H1 (cell line): ENCODE data around the gene C16orf95. TPM values are rescaled to one million over a fixed set of nuclear protein-coding genes. Genes with fewer than 3 reads are reported as not detected.

Experiments
- CTBP2 ChIP-seq: IDR thresholded peaks from 2 replicates; pipeline ENCODE4 v1.7.0; 2011; ENCODE audit warnings: borderline replicate concordance, mild to moderate bottlenecking, moderate library complexity, mixed read lengths, low read length; ENCODE audit not compliant: insufficient read depth, insufficient read length
- HDAC2 ChIP-seq, 2 experiments: fragments of 300-600 bp in 1 of 2; sonication (generic) in 1 of 2; IDR thresholded peaks; 2 replicates each; pipeline ENCODE4 v1.6.1; 2011 to 2012; ENCODE audit warnings: low read depth in 2 of 2, low read length in 2 of 2, mild to moderate bottlenecking in 2 of 2, moderate library complexity in 2 of 2, borderline replicate concordance in 1 of 2, inconsistent platforms in 1 of 2
- HDAC6 ChIP-seq: IDR thresholded peaks from one replicate; pipeline ENCODE4 v1.7.1; 2012; ENCODE audit warnings: low read depth, mild to moderate bottlenecking, inconsistent platforms, low read length, moderate library complexity
- KDM5A ChIP-seq: fragments of 200-600 bp; IDR thresholded peaks from 2 replicates; pipeline ENCODE4 v1.7.1; 2012; ENCODE audit warnings: mild to moderate bottlenecking, low read length, inconsistent platforms, mixed read lengths
- NRF1 ChIP-seq: IDR thresholded peaks from 2 replicates; pipeline ENCODE4 v1.6.1; 2011; ENCODE audit warnings: mild to moderate bottlenecking, low read depth, low read length, improper control_type of control experiment
- POLR2AphosphoS5 ChIP-seq: IDR thresholded peaks from 2 replicates; pipeline ENCODE4 v1.6.1; 2011; ENCODE audit warnings: low read depth, low read length
- RNF2 ChIP-seq: fragments of 200-900, 300-1000 bp; sonication (generic); IDR thresholded peaks from 2 replicates; pipeline ENCODE4 v1.7.1; 2016; ENCODE audit warnings: borderline replicate concordance, low read depth, mild to moderate bottlenecking, antibody characterized with exemption, low read length; ENCODE audit not compliant: poor library complexity, severe bottlenecking; ENCODE audit errors: missing control alignments
- polyA plus RNA-seq, 7 experiments: library from polyadenylated mRNA; depleted of rRNA in 3 of 7; stranded (reverse) in 5 of 7; unstranded in 2 of 7; fragments of >200 nt in 5 of 7; fragments of 200-250 nt in 2 of 7; gene quantifications; 1 replicate in 5 of 7; 2 replicates in 1 of 7; 4 replicates in 1 of 7; pipeline versions ENCODE4 v1.2.1 to v1.2.3, GENCODE V29; 2011 to 2013; ENCODE audit warnings: missing spikeins in 2 of 7, mixed read lengths in 2 of 7
- total RNA-seq: library from RNA; stranded (reverse); fragmentation: NEBNext Ultra II Directional; extraction: Animal tissue kit (Norgen Biotek cat#: 25700); gene quantifications from 2 replicates; pipeline ENCODE4 v1.2.1, GENCODE V29; 2021

Gene C16orf95
- total and polyA plus RNA-seq, 2 of the 8 experiments (the other 6 are each of a cell fraction or from before 2014, with no cell fraction given), result 5.0 to 5.4 TPM

- TF ChIP-seq HDAC2 (IDR thresholded peaks at IDR 0.05; ENCODE audit: borderline replicate concordance in 1 of 2, low read depth in 2 of 2, low read length in 2 of 2), result no peak
- TF ChIP-seq CTBP2, result no peak
- no peak for TF ChIP-seq NRF1
- no peak for TF ChIP-seq POLR2AphosphoS5
- TF ChIP-seq KDM5A, result no peak
- TF ChIP-seq HDAC6, result no peak
- no peak for TF ChIP-seq RNF2
Observed at GRCh38 chr16:87350031-87350430, 32.8 kb upstream of the C16orf95 start (continued).
